HG03095 (cell line): ENCODE results near the gene GRIN2A.

Experiments used
- ATAC-seq: cut with Tn5 transposase; IDR thresholded peaks from one replicate; pipeline ENCODE4 v1.9.1; 2021; ENCODE audit warnings: moderate library complexity; ENCODE audit not compliant: unreplicated experiment

Gene GRIN2A

GRCh38 chr16:9797306-9797705 is 384.9 kb downstream of the GRIN2A start:
- no peak for ATAC-seq

- no peak for ATAC-seq
Measured at GRCh38 chr16:9793623-9794022, 388.6 kb downstream of the GRIN2A start.

GRCh38 chr16:9791556-9791955 is 390.7 kb downstream of the GRIN2A start:
- no peak for ATAC-seq

GRCh38 chr16:9790199-9790598 is 392.0 kb downstream of the GRIN2A start:
- ATAC-seq = no peak

GRCh38 chr16:9787717-9788116 is 394.5 kb downstream of the GRIN2A start:
- ATAC-seq = no peak

GRCh38 chr16:9780831-9781230 is 401.4 kb downstream of the GRIN2A start:
- no peak for ATAC-seq

- ATAC-seq = no peak
Measured at GRCh38 chr16:9778849-9779248, 403.4 kb downstream of the GRIN2A start.

GRCh38 chr16:9775998-9776397 is 406.2 kb downstream of the GRIN2A start:
- no peak for ATAC-seq

- ATAC-seq = no peak
Measured at GRCh38 chr16:9773289-9773688, 408.9 kb downstream of the GRIN2A start.

- ATAC-seq = no peak
Measured at GRCh38 chr16:9772526-9773225, 409.6 kb downstream of the GRIN2A start.

- ATAC-seq = no peak
Measured at GRCh38 chr16:9766891-9767290, 415.3 kb downstream of the GRIN2A start.

GRCh38 chr16:9763505-9763904 is 418.7 kb downstream of the GRIN2A start:
- ATAC-seq = no peak

- ATAC-seq = no peak
Measured at GRCh38 chr16:9761870-9762269, 420.4 kb downstream of the GRIN2A start.

- ATAC-seq = no peak
Measured at GRCh38 chr16:9757687-9758086, 424.5 kb downstream of the GRIN2A start.

GRCh38 chr16:9756434-9756833 is 425.8 kb downstream of the GRIN2A start:
- no peak for ATAC-seq

- no peak for ATAC-seq
Measured at GRCh38 chr16:9755081-9755480, 427.1 kb downstream of the GRIN2A start.

- ATAC-seq = no peak
Measured at GRCh38 chr16:9741776-9742175, 440.5 kb downstream of the GRIN2A start.

GRCh38 chr16:9739301-9739700 is 442.9 kb downstream of the GRIN2A start:
- no peak for ATAC-seq

- no peak for ATAC-seq
Measured at GRCh38 chr16:9738690-9739089, 443.5 kb downstream of the GRIN2A start.

GRCh38 chr16:9736547-9736946 is 445.7 kb downstream of the GRIN2A start:
- no peak for ATAC-seq

GRCh38 chr16:9723136-9723535 is 459.1 kb downstream of the GRIN2A start:
- no peak for ATAC-seq

GRCh38 chr16:9713907-9714306 is 468.3 kb downstream of the GRIN2A start:
- no peak for ATAC-seq

GRCh38 chr16:9713156-9713555 is 469.1 kb downstream of the GRIN2A start:
- ATAC-seq = no peak
